Mucosa of stomach (tissue), 1 donor: ENCODE measurements around the gene RNU5B-1.

Experiments used
- H3K27me3 ChIP-seq: one replicate; pipeline ENCODE4 v1.7.0; 2013; ENCODE audit warnings: mild to moderate bottlenecking, low read length; ENCODE audit not compliant: control insufficient read depth, insufficient read depth
- H3K36me3 ChIP-seq: one replicate; pipeline ENCODE4 v1.7.0; 2013; ENCODE audit warnings: low read length; ENCODE audit not compliant: control insufficient read depth, insufficient read depth
- H3K4me1 ChIP-seq: one replicate; pipeline ENCODE4 v1.7.0; 2013; ENCODE audit warnings: mild to moderate bottlenecking, low read length; ENCODE audit not compliant: control insufficient read depth, insufficient read depth
- H3K4me3 ChIP-seq: one replicate; pipeline ENCODE4 v1.7.0; 2013; ENCODE audit warnings: low read length
- H3K9ac ChIP-seq: one replicate; pipeline ENCODE4 v1.7.0; 2013; ENCODE audit warnings: mild to moderate bottlenecking, low read length, moderate library complexity
- H3K9me3 ChIP-seq: one replicate; pipeline ENCODE4 v1.7.0; 2013; ENCODE audit warnings: mild to moderate bottlenecking, low read length, moderate library complexity; ENCODE audit not compliant: control insufficient read depth
- donor health status: Pancreatic carcinoma.

Gene RNU5B-1

GRCh38 chr15:65298731-65299130 is 5.7 kb upstream of the RNU5B-1 start:
- H3K9ac ChIP-seq = no peak overlapping the region
- H3K4me1 ChIP-seq = peaks cover 10% of the 10 kb centered on the region
- H3K4me3 ChIP-seq = no peak overlapping the region
- H3K36me3 ChIP-seq = no peaks in the 10 kb centered on the region
- H3K9me3 ChIP-seq = no peaks in the 10 kb centered on the region
- H3K27me3 ChIP-seq = no peaks in the 10 kb centered on the region

- Histone ChIP-seq H3K36me3 (no peaks in the 10 kb centered on the region), H3K4me1 (peaks cover 10% of the 10 kb centered on the region), H3K27me3 (no peaks in the 10 kb centered on the region), H3K9ac (no peak overlapping the region), H3K9me3 (no peaks in the 10 kb centered on the region), H3K4me3 (no peak overlapping the region)
Measured at GRCh38 chr15:65300924-65301441, 3.5 kb upstream of the RNU5B-1 start.

- H3K9ac ChIP-seq = no peak overlapping the region
- no peaks in the 10 kb centered on the region for H3K36me3 ChIP-seq
- H3K9me3 ChIP-seq = no peaks in the 10 kb centered on the region
- peaks cover 8% of the 10 kb centered on the region for H3K4me1 ChIP-seq
- H3K27me3 ChIP-seq = no peaks in the 10 kb centered on the region
- H3K4me3 ChIP-seq = no peak overlapping the region
Measured at GRCh38 chr15:65302061-65302460, 2.4 kb upstream of the RNU5B-1 start.

GRCh38 chr15:65303687-65304380 is 643 bp upstream of the RNU5B-1 start:
- Histone ChIP-seq H3K9ac (peak overlapping the region; percentile 73), H3K9me3 (no peaks in the 10 kb centered on the region)

GRCh38 chr15:65305150-65305758 is 777 bp downstream of the RNU5B-1 start:
- Histone ChIP-seq H3K4me1 (no peaks in the 10 kb centered on the region), H3K27me3 (no peaks in the 10 kb centered on the region), H3K36me3 (no peaks in the 10 kb centered on the region), H3K9ac (peak overlapping the region; percentile 73), H3K9me3 (no peaks in the 10 kb centered on the region), H3K4me3 (no peak overlapping the region)

More at GRCh38 chr15:65303687-65304380, 643 bp upstream of the RNU5B-1 start:
- Histone ChIP-seq H3K4me3 (peak overlapping the region; percentile 53), H3K4me1 (no peaks in the 10 kb centered on the region), H3K27me3 (no peaks in the 10 kb centered on the region), H3K36me3 (no peaks in the 10 kb centered on the region)

- Histone ChIP-seq H3K9me3 (no peaks in the 10 kb centered on the region), H3K36me3 (no peaks in the 10 kb centered on the region), H3K27me3 (no peaks in the 10 kb centered on the region), H3K4me1 (no peaks in the 10 kb centered on the region), H3K4me3 (no peak overlapping the region), H3K9ac (no peak overlapping the region)
Measured at GRCh38 chr15:65305776-65306175, 1.3 kb downstream of the RNU5B-1 start.

GRCh38 chr15:65306551-65306950 is 2.1 kb downstream of the RNU5B-1 start:
- H3K4me3 ChIP-seq = no peak overlapping the region
- no peaks in the 10 kb centered on the region for H3K9me3 ChIP-seq
- no peaks in the 10 kb centered on the region for H3K36me3 ChIP-seq
- H3K27me3 ChIP-seq = no peaks in the 10 kb centered on the region
- H3K9ac ChIP-seq = no peak overlapping the region
- no peaks in the 10 kb centered on the region for H3K4me1 ChIP-seq

- H3K9ac ChIP-seq = no peak overlapping the region
- no peaks in the 10 kb centered on the region for H3K36me3 ChIP-seq
- no peaks in the 10 kb centered on the region for H3K4me1 ChIP-seq
- H3K9me3 ChIP-seq = no peaks in the 10 kb centered on the region
- no peak overlapping the region for H3K4me3 ChIP-seq
- no peaks in the 10 kb centered on the region for H3K27me3 ChIP-seq
Measured at GRCh38 chr15:65307978-65308377, 3.5 kb downstream of the RNU5B-1 start.

GRCh38 chr15:65309882-65310418 is 5.5 kb downstream of the RNU5B-1 start:
- Histone ChIP-seq H3K4me1 (no peaks in the 10 kb centered on the region), H3K27me3 (no peaks in the 10 kb centered on the region), H3K9ac (no peak overlapping the region), H3K4me3 (no peak overlapping the region), H3K36me3 (no peaks in the 10 kb centered on the region), H3K9me3 (no peaks in the 10 kb centered on the region)

GRCh38 chr15:65310431-65311137 is 6.1 kb downstream of the RNU5B-1 start:
- Histone ChIP-seq H3K9ac (no peak overlapping the region), H3K36me3 (no peaks in the 10 kb centered on the region), H3K9me3 (no peaks in the 10 kb centered on the region), H3K4me3 (no peak overlapping the region), H3K27me3 (no peaks in the 10 kb centered on the region), H3K4me1 (no peaks in the 10 kb centered on the region)

- no peak overlapping the region for H3K9ac ChIP-seq
- H3K27me3 ChIP-seq = no peaks in the 10 kb centered on the region
- H3K36me3 ChIP-seq = no peaks in the 10 kb centered on the region
- H3K4me1 ChIP-seq = no peaks in the 10 kb centered on the region
- no peak overlapping the region for H3K4me3 ChIP-seq
- no peaks in the 10 kb centered on the region for H3K9me3 ChIP-seq
Measured at GRCh38 chr15:65311760-65312159, 7.3 kb downstream of the RNU5B-1 start.

GRCh38 chr15:65312400-65312916 is 8.0 kb downstream of the RNU5B-1 start:
- H3K4me1 ChIP-seq = no peaks in the 10 kb centered on the region
- no peaks in the 10 kb centered on the region for H3K36me3 ChIP-seq
- H3K9me3 ChIP-seq = no peaks in the 10 kb centered on the region
- H3K27me3 ChIP-seq = no peaks in the 10 kb centered on the region
- H3K9ac ChIP-seq = no peak overlapping the region
- H3K4me3 ChIP-seq = no peak overlapping the region
